GM13976 (cell line): ENCODE measurements around the gene ASTN1.

Source experiments
- DNase-seq: peaks from one replicate; pipeline ENCODE4 v3.0.0; 2012; ENCODE audit warnings: low spot score
- in situ Hi-C: fragments of 300-500 bp; cut with MboI; formaldehyde crosslinking; loops from one replicate; pipeline ENCODE4 v1.12.0; 2022; ENCODE audit warnings: low sequenced_read_pairs, mixed read lengths, inconsistent platforms; ENCODE audit not compliant: unreplicated experiment
- TF ChIP-seq, protein P1 (sequence below): IDR thresholded peaks from 2 replicates; pipeline ENCODE4 v1.5.1; 2012; ENCODE audit warnings: borderline replicate concordance, mild to moderate bottlenecking; ENCODE audit not compliant: insufficient read depth; ENCODE audit errors: extremely low read depth, missing control alignments, control extremely low read depth

Gene ASTN1

DNA sequence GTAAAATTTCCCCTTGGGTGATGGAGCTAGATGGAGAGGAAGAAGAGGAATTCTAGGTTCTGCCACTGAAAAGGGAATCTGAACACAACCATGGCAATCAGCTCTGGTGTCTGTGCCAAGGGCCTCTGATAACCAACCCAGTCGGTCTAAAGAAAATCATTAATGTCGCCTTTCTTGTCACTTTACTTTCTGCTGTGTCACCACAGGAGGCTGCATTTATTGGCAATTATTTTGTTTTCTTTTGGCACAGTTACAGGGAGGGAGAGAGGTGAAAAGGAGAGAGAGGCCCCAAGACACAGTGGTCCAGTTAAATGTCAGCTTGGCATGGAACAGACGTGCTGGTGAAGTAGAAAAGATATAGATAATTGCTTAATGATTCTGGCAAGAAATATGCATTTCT lies 287.0 kb downstream of the ASTN1 start:
- DNase-seq: no peak
- in situ Hi-C loops: loop anchor here (25.0 kb wide), 1 partner anchor 910 kb away; no protein-coding TSS in a partner anchor
- TF ChIP-seq, protein P1, sequence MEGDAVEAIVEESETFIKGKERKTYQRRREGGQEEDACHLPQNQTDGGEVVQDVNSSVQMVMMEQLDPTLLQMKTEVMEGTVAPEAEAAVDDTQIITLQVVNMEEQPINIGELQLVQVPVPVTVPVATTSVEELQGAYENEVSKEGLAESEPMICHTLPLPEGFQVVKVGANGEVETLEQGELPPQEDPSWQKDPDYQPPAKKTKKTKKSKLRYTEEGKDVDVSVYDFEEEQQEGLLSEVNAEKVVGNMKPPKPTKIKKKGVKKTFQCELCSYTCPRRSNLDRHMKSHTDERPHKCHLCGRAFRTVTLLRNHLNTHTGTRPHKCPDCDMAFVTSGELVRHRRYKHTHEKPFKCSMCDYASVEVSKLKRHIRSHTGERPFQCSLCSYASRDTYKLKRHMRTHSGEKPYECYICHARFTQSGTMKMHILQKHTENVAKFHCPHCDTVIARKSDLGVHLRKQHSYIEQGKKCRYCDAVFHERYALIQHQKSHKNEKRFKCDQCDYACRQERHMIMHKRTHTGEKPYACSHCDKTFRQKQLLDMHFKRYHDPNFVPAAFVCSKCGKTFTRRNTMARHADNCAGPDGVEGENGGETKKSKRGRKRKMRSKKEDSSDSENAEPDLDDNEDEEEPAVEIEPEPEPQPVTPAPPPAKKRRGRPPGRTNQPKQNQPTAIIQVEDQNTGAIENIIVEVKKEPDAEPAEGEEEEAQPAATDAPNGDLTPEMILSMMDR: no peak

DNA sequence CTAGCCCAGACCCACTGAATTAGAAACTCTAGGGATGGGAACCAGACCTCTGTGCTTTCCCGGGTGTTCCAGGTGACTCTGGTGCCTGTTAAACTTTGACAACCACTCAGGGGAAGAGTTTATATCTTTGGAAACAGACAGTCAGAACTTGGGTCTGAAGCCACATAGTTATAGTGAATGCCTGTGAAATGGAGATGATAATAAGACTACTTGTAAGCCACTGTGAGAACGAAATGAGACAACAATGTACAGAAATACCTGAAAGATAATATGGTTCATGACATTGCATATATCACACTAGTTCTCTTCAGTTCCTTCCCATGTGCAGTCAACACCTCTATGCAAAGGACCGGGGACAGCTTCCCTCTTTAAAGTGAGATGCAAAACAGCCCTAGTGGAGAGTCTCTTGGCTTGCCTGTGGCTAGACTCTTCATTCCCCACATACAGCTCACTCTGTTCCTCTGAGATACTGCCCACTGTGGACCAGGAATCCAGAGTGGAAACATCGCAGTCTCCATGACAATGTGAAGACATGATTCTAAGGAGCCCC lies 287.5 kb downstream of the ASTN1 start:
- TF ChIP-seq, protein P1: no peak
- in situ Hi-C loops: loop anchor here (25.0 kb wide), 1 partner anchor 910 kb away; no protein-coding TSS in a partner anchor
- DNase-seq: no peak

DNA sequence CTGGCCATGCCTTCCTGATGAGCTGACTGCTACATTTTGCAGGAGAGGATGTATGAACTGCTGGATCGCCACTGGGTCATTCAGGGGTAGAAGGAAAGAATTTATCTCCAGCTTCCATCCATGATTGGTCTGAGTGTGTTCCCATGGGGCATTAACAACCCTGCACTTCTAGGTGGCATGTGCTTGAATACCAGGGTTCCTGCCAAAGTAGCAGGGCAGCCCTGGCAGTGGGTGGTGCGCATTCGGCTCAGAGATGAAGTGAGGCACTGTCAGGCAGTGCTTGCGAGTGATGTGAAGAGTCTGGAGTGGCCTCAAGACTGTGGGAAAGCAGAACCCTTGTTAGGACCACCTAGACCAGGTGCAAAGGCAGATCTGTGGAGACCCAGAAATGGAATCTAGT lies 294.9 kb downstream of the ASTN1 start:
- no peak for DNase-seq
- TF ChIP-seq, protein P1: no peak
- in situ Hi-C loops: no loop called here

DNA sequence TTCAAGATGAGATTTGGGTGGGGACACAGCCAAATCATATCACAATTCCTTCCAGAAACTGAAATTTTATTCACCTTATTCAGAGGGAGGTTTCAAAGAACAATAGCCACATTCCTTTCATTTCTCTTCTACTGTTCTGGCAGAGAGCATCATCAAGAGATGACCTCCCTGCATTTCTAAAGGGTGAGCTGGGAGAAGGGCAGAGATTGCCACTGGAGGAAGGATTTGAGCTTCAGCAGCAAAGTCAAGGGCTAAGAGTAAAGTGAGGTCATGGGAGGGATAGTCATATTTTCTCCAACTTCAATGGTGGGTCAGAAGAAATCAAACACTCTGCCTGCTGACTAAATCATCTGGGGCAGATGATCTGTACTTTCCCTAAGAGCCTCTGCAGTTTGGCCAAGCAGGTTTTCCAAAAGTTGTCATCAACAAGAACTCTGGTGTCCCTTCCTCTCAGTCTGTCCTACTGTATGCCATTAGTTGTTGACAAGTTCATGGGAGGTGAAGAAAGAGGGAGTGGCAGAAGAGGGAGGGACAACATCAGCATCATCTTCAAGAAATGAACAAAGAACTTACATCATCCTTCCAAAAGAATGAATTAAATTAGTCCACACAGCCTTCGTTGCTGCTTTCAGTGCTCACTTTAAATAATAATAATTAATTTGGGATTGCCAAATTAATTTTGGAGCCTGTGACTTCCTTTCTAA lies 298.3 kb downstream of the ASTN1 start:
- no peak for DNase-seq
- in situ Hi-C loops: no loop called here
- TF ChIP-seq, protein P1: no peak

DNA sequence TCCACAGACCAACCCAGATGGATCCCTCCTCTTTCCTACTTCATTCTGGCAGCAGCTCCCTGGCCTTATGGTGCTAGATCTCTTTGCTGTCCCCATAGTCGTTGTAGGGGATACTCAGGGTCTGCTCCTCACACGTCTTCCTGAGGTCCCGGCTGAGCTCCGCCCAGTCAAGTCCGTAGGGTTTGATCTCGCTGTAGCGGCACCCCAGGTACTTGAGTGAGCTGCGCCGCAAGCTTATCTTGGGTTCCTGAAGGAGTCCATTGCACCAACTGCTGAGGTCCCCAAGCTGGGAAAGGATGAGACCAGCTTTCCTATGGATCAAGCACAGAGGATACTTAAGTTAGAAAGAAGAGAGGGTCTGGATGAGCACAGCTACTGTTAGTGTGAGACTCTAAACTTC lies 300.3 kb downstream of the ASTN1 start:
- DNase-seq: no peak
- in situ Hi-C loops: no loop called here
- TF ChIP-seq, protein P1: no peak

DNA sequence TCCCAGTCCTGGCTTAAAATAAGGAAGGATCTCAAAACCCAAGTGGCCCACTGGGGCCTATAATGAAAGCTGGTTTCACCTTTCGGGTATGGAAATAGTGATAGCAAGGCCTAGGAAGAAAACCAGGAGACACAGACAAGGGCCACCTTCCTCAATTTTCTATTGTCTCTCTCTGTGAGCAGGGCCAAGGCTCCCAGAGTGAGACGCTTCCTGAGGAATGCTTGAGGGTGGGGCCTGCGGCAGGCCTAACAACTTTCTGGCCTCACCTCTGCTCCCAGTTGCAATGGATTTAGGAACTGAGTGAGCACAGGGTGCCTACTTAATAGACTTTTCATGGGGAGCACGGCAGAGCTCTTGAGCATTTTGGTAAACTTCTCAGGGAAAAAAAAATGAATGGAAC lies 300.9 kb downstream of the ASTN1 start:
- TF ChIP-seq, protein P1: no peak
- no peak for DNase-seq
- in situ Hi-C loops: no loop called here
